ENCODE results near the gene MOGAT2. TPM values are rescaled to one million over a fixed set of nuclear protein-coding genes. Genes with fewer than 3 reads are reported as not detected.

The MOGAT2 gene
- total RNA-seq: not detected

GRCh38 chr11:75717608-75718418 is at the start of gene MOGAT2:
Gene MOGAT2 (plus strand): TSS chr11:75717838. CDS start chr11:75717889, 51 bp downstream.
- TF ChIP-seq POLR2AphosphoS5 (IDR thresholded peaks at IDR 0.05; ENCODE audit: insufficient read depth in 1 of 2, low read depth in 1 of 2) (no peak), CTCF (IDR thresholded peaks at IDR 0.05) (no peak), POLR2A (IDR thresholded peaks at IDR 0.05) (no peak)
- no peaks in the 10 kb centered on the region for H3K4me1 ChIP-seq
- no peaks in the 10 kb centered on the region for H3K27me3 ChIP-seq
- no peak for DNase-seq (ENCODE audit: extremely low spot score in 2 of 2)
- no peak within 1 kb of the TSS for H3K4me3 ChIP-seq
- H3K9me3 ChIP-seq: no peaks in the 10 kb centered on the region
- H3K27ac ChIP-seq: no peak within 1 kb of the TSS
- no peaks in the 10 kb centered on the region for H3K36me3 ChIP-seq
- intact Hi-C loops (cut with DNase I): no loop called here

GRCh38 chr11:75668451-75669297 is 49.0 kb upstream of the MOGAT2 start, which contains the start of gene MAP6:
Gene MAP6 (minus strand): TSS chr11:75669038. CDS start chr11:75668369, 669 bp downstream.
- peaks cover 16% of the 10 kb centered on the region for H3K4me1 ChIP-seq
- H3K4me3 ChIP-seq: peak within 1 kb of the TSS; percentile 49 to 73
- H3K27ac ChIP-seq: no peak within 1 kb of the TSS
- peak in 1 of 2 donors; percentile 29 for TF ChIP-seq POLR2AphosphoS5 (IDR thresholded peaks at IDR 0.05; ENCODE audit: insufficient read depth in 1 of 2, low read depth in 1 of 2)
- TF ChIP-seq CTCF (IDR thresholded peaks at IDR 0.05): no peak
- no peak for TF ChIP-seq POLR2A (IDR thresholded peaks at IDR 0.05)
- DNase-seq (ENCODE audit: extremely low spot score in 2 of 2): no peak
- H3K36me3 ChIP-seq: no peaks in the 10 kb centered on the region
- intact Hi-C loops (cut with DNase I): loop anchor here (10.0 kb wide), 1 partner anchor 114 kb away; no protein-coding TSS in a partner anchor
- no peaks in the 10 kb centered on the region for H3K9me3 ChIP-seq
- H3K27me3 ChIP-seq: no peaks in the 10 kb centered on the region

GRCh38 chr11:75673977-75674582 is 43.6 kb upstream of the MOGAT2 start:
- intact Hi-C loops (cut with DNase I): no loop called here
- Histone ChIP-seq H3K9me3 (no peaks in the 10 kb centered on the region), H3K4me1 (peaks cover 1% of the 10 kb centered on the region), H3K27me3 (no peaks in the 10 kb centered on the region), H3K4me3 (no peak overlapping the region), H3K36me3 (no peaks in the 10 kb centered on the region), H3K27ac (no peak overlapping the region)
- no peak for DNase-seq (ENCODE audit: extremely low spot score in 2 of 2)
- no peak for TF ChIP-seq CTCF (IDR thresholded peaks at IDR 0.05)
- no peak for TF ChIP-seq POLR2A (IDR thresholded peaks at IDR 0.05)
- TF ChIP-seq POLR2AphosphoS5 (IDR thresholded peaks at IDR 0.05; ENCODE audit: insufficient read depth in 1 of 2, low read depth in 1 of 2): no peak

DNA sequence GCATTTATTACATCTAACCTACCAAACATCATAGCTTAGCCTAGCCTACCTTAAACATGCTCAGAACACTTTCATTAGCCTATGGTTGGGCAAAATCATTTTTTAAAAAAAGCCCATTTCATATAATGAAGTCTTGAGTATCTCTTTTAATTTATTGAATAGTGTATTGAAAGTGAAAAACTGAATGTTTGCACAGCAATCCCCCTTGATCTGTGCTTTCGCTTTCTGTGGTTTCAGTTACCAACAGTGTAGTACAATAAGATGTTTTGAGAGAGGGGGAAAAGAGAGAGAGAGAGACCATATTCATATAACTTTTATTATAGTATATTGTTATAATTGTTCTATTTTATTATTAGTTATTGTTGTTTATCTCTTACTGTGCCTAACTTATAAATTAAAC is 40.4 kb upstream of the MOGAT2 start:
- no peaks in the 10 kb centered on the region for H3K27me3 ChIP-seq
- no peaks in the 10 kb centered on the region for H3K4me1 ChIP-seq
- intact Hi-C loops (cut with DNase I): no loop called here
- H3K9me3 ChIP-seq: no peaks in the 10 kb centered on the region
- no peak overlapping the region for H3K4me3 ChIP-seq
- DNase-seq (ENCODE audit: extremely low spot score in 2 of 2): no peak
- no peak for TF ChIP-seq POLR2AphosphoS5 (IDR thresholded peaks at IDR 0.05; ENCODE audit: insufficient read depth in 1 of 2, low read depth in 1 of 2)
- no peak for TF ChIP-seq CTCF (IDR thresholded peaks at IDR 0.05)
- no peak for TF ChIP-seq POLR2A (IDR thresholded peaks at IDR 0.05)
- H3K27ac ChIP-seq: no peak overlapping the region
- no peaks in the 10 kb centered on the region for H3K36me3 ChIP-seq

Measured in vagina (tissue), 2 donors.